ENCODE data around the gene ERC2.
"Not testable (repeated sequence)": the region's sequence is repeated elsewhere in the genome, so short reads cannot be mapped to it uniquely, and the experiment has no call there.

The ERC2 gene

DNA sequence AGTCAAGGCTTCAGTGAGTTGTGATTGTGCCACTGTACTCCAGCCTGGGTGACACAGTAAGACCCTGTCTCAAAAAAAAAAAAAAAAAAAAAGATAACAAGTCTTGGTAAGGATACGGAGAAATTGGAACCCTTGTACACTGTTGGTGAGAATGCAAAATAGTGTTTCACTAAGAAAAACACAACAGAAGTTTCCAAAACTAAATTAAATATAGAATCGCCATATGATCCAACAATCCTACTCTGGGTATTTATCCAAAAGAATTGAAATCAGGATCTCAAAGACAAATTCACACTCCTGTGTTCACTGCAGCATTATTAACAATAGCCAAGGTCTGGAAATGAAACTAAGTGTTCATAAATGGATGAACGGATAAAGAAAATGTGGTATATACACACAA is 149.4 kb downstream of the ERC2 start:
- DNase-seq (ENCODE audit: low read depth in 1 of 2, low spot score in 1 of 2), result no peak

DNA sequence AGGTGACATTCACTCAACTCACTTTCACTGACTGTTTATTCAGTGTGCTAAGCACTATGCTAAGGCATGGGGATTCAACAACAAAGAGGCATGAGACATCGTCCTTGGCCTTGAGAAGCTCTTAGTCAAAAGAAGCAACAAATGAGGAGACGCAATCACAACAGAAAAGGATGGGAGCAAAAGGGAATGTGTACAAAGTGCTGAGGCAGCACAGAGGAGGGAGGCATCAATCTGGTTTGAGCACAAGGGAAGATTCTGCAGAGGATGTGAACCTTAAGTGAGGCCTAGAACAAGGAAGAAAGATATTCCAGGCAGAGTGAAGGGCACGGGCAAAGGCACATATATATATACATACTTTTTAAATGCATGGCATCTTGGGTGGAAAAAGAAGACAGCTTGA is 151.3 kb downstream of the ERC2 start:
- DNase-seq (ENCODE audit: low read depth in 1 of 2, low spot score in 1 of 2), result no peak

DNA sequence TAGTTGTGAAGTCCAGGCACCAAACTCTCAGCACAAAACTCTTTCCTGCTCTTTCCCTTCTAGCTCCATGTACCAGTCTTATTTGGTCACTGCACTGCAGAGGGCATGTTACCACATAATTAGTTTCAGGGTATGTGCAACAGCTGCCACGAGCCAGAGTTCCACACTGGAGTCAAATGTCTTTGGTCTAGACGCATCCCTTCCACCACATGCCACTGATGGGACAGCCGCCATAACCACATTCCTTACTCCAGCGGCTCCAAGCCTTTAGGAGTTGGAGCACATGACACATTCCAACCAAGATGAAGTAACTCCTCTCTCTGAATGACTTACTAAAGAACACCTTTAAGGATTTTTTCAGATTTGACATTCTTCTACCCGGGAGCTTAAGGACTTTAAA is 153.4 kb downstream of the ERC2 start:
- no peak for DNase-seq (ENCODE audit: low read depth in 1 of 2, low spot score in 1 of 2)

DNA sequence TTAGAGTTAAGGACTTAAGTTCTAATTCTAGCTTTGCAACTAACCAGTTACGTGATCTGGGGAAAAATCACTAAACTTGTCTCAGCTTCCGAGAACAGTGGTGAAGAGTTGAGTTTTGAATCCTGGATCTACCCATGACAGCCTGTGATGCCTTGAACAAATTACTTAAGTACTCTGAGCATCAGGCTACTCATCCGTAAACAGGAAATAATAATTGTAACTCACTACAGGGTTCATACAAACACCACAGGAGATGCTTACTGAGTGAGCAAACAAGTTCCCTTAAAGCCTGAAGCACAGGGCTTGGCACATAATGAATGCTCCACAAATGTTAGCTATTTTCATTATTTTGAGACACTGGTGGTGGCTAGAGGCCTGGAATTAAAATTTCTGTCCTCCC is 158.8 kb downstream of the ERC2 start:
- no peak for DNase-seq (ENCODE audit: low read depth in 1 of 2, low spot score in 1 of 2)

DNA sequence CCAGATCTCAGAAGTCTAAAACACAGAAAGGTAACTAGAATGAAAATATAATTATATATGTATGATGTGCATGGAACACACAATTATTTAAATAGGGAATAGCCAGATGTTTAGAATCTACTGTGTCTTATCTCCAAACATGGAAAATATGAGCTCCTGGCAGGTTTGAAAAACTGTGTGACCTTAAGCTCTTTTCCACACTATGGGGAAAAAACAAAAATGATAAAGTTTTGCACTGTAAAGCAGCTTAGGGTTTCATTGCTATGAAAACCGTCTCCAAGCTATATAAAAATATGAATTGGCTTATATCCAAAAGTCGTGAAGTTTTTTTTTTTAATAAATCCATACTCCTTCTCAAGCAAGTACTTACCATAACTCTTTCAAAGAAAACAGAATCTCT is 159.8 kb downstream of the ERC2 start:
- DNase-seq (ENCODE audit: low read depth in 1 of 2, low spot score in 1 of 2), result no peak

DNA sequence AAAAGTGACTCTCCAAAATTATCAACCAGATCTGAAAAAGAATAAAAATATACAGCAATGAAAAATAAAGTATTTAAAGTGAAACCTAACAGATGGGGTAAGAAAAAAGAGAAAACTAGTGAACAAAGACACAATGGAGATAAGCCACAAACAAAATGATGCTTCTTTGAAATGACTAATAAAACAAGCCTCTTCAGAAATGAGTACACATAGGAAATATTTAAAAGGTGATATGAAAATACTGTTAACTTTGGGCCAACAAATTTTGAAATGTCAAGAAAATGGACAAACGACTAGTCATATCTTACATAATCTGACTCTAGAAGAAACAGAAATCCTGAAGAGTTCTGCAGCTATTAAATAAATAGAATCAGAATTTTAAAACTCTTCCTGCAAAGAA is 164.2 kb downstream of the ERC2 start:
- DNase-seq (ENCODE audit: low read depth in 1 of 2, low spot score in 1 of 2), result no peak

DNA sequence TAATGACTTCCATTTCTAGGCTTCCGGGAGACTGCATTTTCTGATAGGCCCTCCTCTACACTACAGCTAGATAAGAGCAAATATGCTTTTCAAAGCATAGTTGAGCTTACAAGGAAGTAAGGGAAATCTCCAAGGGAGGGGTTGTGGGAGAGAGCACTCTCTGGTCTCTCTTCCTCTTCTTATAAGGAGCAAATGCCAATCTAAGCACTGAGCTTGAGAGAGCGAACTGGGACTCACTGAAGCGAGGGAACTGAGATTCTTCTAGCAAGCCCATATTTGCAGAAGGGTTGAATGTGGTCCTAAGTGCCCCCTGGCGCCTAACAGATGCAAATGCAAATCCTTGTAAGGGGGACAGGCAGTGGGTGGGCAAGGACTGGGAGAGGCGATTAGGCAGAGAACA is 164.8 kb downstream of the ERC2 start:
- DNase-seq (ENCODE audit: low read depth in 1 of 2, low spot score in 1 of 2), result no peak

DNA sequence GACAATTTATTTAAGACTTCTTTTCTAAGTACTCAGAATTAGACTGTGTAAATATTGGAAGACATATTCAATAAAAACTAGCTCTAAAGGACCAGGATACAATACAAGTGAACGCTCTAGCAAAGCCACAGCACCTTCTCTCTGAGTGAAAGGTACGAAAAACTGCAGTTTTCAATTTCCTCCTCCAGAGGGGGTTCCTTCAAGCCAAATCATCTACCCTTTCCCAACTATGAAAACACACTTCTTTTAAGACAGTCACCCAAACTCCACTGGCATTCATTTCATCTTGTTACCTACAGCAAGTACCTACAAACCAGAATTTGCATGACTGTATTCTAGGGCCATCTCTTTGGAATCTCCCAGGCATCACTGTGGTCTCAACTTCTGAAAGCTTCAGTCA is 165.8 kb downstream of the ERC2 start:
- DNase-seq (ENCODE audit: low read depth in 1 of 2, low spot score in 1 of 2), result no peak

DNA sequence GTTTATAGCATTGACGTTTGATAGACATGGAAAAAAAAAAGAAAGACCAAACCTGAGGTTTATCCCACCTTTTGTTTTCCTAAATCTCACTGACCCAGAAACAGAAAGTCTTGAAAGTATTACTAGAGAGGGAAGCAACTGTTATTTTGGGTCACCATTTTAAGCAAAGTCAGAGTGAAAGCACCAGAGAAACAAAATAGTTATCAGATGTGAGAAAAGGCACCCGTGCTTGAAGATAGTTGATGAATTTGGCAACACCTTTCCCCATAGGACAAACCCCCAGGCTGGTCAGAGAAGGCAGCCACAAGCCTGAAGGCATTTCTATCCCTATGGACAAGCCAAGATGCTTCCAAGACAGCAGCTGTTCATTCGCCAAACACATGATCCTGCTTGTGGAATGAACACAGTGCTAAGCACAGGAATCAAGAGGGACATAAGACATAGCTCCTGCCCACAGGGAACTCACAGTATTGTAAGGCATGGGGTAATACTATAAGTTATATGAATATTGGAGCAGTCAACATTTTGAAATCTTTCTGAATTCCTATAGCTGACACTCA is 170.9 kb downstream of the ERC2 start:
- DNase-seq (ENCODE audit: low read depth in 1 of 2, low spot score in 1 of 2), result no peak

DNA sequence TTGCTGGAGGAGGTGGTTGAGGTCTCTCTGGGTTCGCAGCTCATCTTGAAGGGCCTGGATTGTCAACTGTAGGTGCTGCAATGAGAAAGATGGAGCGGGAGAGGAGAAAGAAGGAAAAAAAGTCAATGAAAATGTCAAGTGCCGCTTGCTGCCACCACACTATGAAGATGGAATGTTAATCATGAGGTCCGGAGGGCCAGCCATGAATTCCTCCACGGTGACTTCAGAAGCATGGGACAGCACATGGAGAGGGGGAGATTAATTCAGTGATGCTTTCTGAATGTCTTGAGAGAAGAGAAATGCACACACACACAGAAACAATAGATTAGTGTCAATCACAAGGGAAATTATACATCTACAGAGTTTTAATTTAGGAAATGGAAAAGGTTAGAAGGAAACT is 171.9 kb downstream of the ERC2 start:
- no peak for DNase-seq (ENCODE audit: low read depth in 1 of 2, low spot score in 1 of 2)

DNA sequence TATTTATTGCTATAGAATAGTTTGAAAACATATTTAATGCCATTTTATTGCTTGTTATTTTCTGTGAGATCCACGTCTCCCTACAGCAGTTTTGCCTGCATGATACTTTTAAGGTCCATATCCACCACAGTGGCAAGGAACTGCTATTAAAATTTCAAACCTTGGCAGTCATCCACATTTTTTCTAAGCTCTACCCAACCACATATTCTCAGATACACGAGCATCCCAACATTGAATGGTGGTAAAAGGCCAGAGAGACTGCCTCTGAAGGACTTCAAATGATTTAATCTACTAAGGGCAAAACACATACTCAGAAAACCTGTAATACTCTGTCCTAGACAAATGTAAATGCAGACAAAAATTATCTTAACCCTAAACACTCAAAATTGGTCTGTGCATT is 173.1 kb downstream of the ERC2 start:
- DNase-seq (ENCODE audit: low read depth in 1 of 2, low spot score in 1 of 2), result no peak

DNA sequence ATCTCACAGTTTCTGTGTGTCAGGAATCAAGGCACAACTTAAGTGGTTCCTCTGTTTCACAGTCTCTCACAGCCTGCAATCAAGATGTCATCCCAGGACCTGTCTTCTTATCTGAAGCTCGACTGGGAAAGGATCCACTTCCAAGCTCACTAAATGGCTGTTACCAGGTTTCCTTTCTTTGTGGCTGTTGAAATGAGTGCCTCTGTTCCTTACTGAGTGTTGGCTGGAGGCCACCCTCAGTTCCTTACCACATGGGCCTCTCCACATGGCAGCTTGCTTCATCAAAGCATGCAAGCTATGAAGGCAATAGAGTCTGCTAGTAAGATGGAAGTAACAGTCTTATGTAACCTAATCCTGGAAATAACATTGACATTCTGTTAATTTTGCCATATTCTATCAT is 174.0 kb downstream of the ERC2 start:
- DNase-seq (ENCODE audit: low read depth in 1 of 2, low spot score in 1 of 2), result no peak

DNA sequence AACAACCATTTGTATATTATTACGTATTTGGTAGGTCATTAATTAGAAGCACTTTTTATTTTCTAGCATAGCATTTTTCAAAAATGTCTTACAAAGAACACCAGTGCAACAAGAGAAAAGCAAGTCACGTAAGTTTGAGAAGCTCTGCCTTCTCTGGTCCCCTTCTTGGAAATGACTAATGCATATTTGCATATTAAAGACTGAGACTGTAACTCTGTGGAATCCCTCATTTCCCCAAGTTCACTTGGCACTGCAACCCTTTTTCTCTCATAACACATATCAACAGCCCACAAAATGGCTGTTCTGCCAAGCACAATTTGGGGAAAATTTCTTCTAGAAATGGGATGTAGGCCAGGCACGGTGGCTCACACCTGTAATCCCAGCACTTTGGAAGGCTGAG is 176.3 kb downstream of the ERC2 start:
- no peak for DNase-seq (ENCODE audit: low read depth in 1 of 2, low spot score in 1 of 2)

DNA sequence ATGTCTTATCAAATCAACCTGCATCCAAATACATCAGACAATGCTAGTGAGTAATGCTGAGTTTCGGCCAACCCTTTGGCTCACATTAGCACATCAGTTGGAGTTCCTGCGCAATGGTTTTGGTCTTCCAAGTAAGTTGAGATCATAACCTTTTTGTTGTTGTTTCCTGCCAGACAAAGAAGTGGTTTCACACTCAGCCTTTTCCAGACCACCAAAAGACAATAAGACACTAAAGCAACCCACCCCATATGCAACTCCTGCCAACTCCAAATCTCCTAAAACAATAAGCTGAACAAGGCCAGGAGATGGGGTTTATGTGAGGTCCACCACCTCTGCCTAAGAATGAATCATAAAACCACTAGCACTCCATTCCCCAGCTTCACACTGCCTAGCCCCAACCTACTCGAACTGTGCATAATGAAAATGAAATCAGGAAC is 177.0 kb downstream of the ERC2 start:
- no peak for DNase-seq (ENCODE audit: low read depth in 1 of 2, low spot score in 1 of 2)

DNA sequence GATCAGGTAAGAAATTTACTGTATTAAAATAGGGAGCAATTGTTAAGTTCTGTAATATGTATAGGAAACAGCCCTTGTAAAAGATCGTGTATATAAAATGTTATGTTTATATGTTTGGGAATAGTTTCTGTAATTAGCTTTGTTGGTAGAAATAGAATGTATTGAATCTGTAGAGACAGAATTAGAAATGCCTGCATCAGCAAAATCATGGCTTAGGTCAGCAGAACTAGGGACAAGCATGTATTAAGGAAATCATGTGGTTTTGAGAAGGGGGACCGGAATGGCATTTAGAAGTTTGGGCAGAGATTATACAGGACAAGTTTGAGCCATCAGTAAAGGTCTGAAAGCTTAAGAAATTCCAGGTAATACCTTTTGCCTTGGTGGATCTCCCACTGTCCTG is 177.9 kb downstream of the ERC2 start:
- no peak for DNase-seq (ENCODE audit: low read depth in 1 of 2, low spot score in 1 of 2)

DNA sequence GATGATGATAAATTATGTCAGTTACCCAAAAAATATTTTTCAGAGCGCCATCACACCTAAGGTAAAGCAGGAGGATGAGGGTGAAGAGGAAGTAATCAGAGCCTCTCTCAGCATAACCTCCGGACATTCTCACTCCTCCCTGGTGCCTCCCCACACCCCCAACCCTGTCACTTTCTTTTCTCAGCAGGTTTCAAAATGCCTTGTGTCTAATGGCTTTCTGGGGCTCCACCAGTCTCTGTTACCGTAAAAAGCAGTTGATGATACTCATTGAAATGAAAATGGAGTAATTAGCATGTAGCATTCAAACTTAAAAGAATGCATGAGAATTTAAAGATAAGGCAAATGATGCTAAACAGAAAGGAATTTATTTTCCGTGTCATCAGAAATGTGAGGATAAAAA is 180.0 kb downstream of the ERC2 start:
- DNase-seq (ENCODE audit: low read depth in 1 of 2, low spot score in 1 of 2), result no peak

DNA sequence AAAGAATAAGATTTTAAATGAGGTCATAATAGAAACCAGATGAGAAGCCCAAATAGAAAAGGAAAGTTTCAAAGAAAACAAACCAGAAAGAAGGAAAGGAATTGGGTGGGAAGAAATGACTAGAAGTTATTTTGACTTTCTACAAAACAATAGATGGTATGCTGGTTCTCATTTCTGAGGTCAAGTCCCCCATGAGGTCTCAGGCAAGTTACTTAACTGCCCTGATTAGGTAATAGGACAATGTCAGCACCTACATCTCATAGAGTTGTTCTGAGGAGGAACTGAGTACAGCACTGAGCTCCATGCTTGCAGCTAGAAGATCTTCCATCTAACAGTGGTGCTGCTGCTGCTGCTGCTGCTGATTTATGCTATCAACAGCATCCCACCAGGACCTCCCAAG is 185.9 kb downstream of the ERC2 start:
- DNase-seq (ENCODE audit: low read depth in 1 of 2, low spot score in 1 of 2), result no peak

DNA sequence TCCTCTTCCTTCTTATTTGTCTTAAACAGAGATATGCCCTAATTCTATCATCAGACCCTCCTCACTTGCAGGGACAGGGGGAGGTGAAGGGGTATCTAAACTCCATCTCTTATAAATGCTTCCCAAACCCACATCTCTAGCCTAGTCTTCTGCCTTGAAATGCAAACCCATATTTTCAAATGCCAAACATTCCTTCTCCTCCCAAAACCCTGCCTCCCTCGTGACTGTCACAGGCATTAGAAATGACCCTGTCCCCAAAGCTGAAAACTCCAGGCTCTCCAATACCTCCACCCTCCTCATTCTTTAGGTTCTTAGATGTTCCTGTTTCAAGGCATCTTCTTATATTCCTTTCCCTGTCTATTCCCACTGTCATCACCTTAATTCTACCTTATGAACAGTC is 191.0 kb downstream of the ERC2 start:
- DNase-seq (ENCODE audit: low read depth in 1 of 2, low spot score in 1 of 2), result no peak

DNA sequence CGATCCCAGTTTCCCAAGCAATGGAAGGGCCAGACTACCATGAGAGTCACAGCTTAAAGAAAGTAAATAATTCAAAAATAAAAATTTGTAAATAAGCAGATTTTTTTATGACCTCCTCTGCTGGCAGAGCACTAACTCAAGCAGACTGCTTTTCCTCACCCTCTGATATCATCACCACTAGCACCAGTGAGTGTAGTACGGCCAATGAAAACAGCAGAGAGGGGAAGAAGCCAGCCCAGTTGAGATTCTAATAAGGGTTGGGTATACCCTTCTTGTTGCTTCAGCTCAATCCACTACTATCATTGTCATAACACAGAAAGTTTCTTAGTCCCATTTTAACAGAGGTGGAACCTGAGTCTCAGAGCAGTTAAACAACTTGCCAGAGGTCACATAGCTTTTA is 193.1 kb downstream of the ERC2 start:
- no peak for DNase-seq (ENCODE audit: low read depth in 1 of 2, low spot score in 1 of 2)

DNA sequence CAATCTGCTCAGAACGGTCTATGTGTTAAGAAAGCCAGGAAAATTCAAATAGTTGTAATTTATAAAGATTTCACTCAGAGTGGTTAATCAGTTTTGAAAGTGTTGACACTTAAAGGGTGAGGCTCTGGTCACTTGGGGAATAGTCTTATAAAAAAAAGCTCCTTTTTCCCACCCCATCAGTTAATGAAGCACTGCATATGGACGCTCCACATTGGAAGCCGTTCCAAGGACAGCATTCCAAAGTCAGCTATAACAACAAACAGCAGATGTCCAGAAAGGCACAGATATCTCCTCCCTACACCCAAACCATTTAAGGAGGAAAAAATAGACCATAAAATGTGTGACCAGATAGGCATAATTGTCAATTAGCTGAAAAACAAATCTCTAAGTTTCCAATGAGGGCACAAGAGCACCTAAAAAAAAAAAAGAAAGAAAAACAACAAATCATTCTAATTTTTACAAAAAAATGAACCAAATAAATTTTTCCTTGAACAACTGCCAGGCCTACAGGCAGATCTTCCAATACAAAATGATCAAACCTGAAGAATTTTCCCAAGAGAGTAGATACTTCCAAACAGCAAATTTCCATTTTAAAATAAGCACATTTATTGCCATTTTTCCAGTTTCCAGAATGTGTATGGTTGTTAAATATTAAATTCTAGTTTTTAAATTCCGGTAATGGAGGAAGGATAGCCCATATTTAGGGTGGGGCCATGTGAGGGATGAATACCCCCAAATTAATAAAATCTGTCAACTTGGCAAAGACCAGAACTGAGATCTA is 198.3 kb downstream of the ERC2 start:
- no peak for DNase-seq (ENCODE audit: low read depth in 1 of 2, low spot score in 1 of 2)

DNA sequence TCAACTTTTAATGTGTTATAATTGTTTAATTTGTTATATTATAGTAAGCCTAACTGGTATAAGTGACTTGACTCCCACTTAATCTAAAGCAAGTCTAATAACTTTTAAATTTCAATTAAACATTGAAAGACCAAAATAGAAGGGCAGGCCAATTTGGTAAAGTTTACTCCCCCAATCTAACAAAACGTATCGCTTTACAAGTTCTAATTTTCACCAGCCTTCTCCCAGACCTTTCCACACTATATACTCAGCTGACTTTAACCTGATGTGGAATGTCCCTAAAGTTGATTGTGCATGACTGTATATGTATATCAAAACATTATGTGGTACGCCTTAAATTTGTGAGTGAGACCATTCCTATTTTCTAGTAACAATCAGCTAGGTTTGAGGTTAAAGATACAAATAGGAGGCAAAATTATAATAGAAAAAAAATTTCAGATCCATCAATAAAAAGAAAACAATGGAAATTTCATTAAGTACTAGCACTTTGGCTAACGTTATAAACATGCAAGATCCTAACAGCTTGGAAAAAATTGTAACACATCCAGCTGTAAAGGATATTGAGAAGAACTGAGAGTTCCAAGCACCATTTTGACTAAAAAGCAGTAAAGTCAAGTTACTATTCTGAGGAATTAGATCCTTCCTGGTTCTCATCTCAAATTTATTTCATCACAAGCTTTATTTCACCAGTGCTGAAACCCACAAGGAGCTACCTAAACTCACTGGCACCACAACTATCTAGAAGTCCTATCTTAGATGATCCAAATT is 199.5 kb downstream of the ERC2 start:
- no peak for DNase-seq (ENCODE audit: low read depth in 1 of 2, low spot score in 1 of 2)

DNA sequence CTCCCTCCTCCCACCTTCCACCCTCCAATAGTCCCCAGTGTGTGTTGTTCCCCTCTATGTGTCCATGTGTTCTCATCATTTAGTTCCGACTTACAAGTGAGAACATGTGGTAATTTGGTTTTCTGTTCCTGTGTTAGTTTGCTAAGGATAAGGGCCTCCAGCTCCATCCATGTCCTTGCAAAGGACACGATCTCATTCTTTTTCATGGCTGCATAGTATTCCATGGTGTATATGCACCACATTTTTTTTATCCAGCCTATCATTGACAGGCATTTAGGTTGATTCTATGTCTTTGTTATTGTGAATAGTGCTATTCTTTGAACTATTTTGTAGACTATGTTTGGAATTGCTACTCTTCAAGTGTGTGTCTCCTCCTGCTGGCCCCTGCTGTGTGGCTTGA is 206.4 kb downstream of the ERC2 start:
- not testable (repeated sequence) for DNase-seq (ENCODE audit: low read depth in 1 of 2, low spot score in 1 of 2)

DNA sequence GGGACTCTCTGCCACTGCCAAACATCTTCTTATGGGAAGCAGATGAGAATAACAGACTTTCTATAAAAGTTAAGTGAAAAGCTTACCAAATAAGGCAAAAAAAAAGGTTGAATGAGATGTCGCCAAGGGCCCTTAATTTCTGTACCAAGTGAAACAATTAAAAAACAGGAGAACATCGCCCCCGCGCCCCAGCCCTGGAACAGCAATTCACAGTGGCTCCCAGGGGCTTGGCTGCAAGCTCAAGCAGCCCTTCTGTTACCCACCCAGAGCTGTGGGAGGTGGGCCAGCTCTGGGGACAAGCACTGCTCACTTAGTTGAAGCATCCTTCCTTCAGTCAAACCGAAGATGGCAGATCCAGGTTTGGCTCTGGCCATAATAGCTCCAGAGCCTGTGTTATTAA is 208.0 kb downstream of the ERC2 start:
- DNase-seq (ENCODE audit: low read depth in 1 of 2, low spot score in 1 of 2), result no peak
